HCT116 (cell line): ENCODE measurements around the gene KLC4. TPM values are rescaled to one million over a fixed set of nuclear protein-coding genes. Genes with fewer than 3 reads are reported as not detected.
A peak's percentile ranks its signal among the peaks of the same experiment; 100 is the strongest.

Experiments used
- ATAC-seq: fragments of 200-7000 bp; cut with Tn5 transposase; 2 replicates; pipeline ENCODE4 v1.9.1; 2020; ENCODE audit warnings: mild to moderate bottlenecking, moderate library complexity
- BruUV-seq: library from RNA; stranded (reverse); fragments of 400-500 nt; replicated peaks from 2 replicates; lab custom pipeline; 2021; lab: Mats Ljungman, UMichigan
- CTCF ChIA-PET: fragments of 300-600 bp; sonication (Branson Sonifier 250); formaldehyde crosslinking; loops from one replicate; lab custom pipeline; 2021; ENCODE audit warnings: antibody characterized with exemption; lab: Charles Lee
- POLR2A ChIA-PET: fragments of 300-600, 350-600 bp; sonication (Branson Sonifier 250); formaldehyde crosslinking; loops from one replicate; lab custom pipeline; 2021; ENCODE audit warnings: antibody characterized with exemption; lab: Charles Lee
- RAD21 ChIA-PET, 2 experiments: fragments of 300-600 bp; sonication (Branson Sonifier 250); formaldehyde crosslinking; loops; one replicate each; lab custom pipeline; 2023; ENCODE audit warnings: low total read pairs in 2 of 2; ENCODE audit not compliant: uncharacterized antibody in 2 of 2, unreplicated experiment in 2 of 2, low non-redundant PET in 1 of 2; lab: Charles Lee
- DNase-seq: peaks from one replicate; pipeline ENCODE4 v3.0.0-alpha.2; 2010; ENCODE audit warnings: low read depth, low spot score
- H2AFZ ChIP-seq: fragments of 200-600 bp; shearing (Covaris generic), sonication (generic); 2 replicates; pipeline ENCODE4 v1.6.1; 2017; ENCODE audit warnings: low read depth, mixed run types, mixed read lengths, antibody characterized with exemption, low read length; ENCODE audit not compliant: poor library complexity, severe bottlenecking
- H3K27ac ChIP-seq: 2 replicates; pipeline ENCODE4 v1.5.1; 2012; ENCODE audit warnings: low read depth, low read length
- H3K27me3 ChIP-seq: fragments of 200-600 bp; sonication (generic); 2 replicates; pipeline ENCODE4 v1.6.1; 2016; ENCODE audit warnings: mixed run types, low read length, mixed read lengths; ENCODE audit not compliant: insufficient read depth
- H3K36me3 ChIP-seq, 2 experiments: fragments of 200-500 bp in 1 of 2; fragments of 200-600 bp in 1 of 2; sonication (Bioruptor generic) in 1 of 2; sonication (generic) in 1 of 2; 2 replicates each; pipeline versions ENCODE4 v1.5.1 to v1.6.1; 2014 to 2016; ENCODE audit warnings: low read length in 2 of 2, inconsistent platforms in 1 of 2, mixed read lengths in 1 of 2, mixed run types in 1 of 2; ENCODE audit not compliant: insufficient read depth in 2 of 2, control insufficient read depth in 1 of 2
- H3K4me1 ChIP-seq, 2 experiments: fragments of 200-600 bp in 1 of 2; sonication (generic) in 1 of 2; 2 replicates each; pipeline versions ENCODE4 v1.5.1 to v1.6.1; 2012 to 2017; ENCODE audit warnings: low read length in 2 of 2, inconsistent platforms in 1 of 2, mild to moderate bottlenecking in 1 of 2, mixed read lengths in 1 of 2, mixed run types in 1 of 2, moderate library complexity in 1 of 2; ENCODE audit not compliant: insufficient read depth in 2 of 2, control insufficient read depth in 1 of 2
- H3K4me2 ChIP-seq: fragments of 200-600 bp; sonication (generic); 2 replicates; pipeline ENCODE4 v1.6.1; 2017; ENCODE audit warnings: mixed run types, low read length, mixed read lengths
- H3K4me3 ChIP-seq, 2 experiments: fragments of 200-600 bp in 1 of 2; sonication (generic) in 1 of 2; replicated peaks in 1 of 2; 2 replicates each; pipeline ENCODE4 v1.5.1; 2011 to 2016; ENCODE audit warnings: low read length in 2 of 2, control low read depth in 1 of 2, low read depth in 1 of 2, mild to moderate bottlenecking in 1 of 2, mixed read lengths in 1 of 2, mixed run types in 1 of 2
- H3K79me2 ChIP-seq: fragments of 200-600 bp; sonication (generic); 2 replicates; pipeline ENCODE4 v1.6.1; 2017; ENCODE audit warnings: mild to moderate bottlenecking, mixed run types, low read length, moderate library complexity, mixed read lengths; ENCODE audit not compliant: insufficient read depth
- H3K9ac ChIP-seq: fragments of 200-600 bp; sonication (generic); 2 replicates; pipeline ENCODE4 v1.6.1; 2016; ENCODE audit warnings: low read length, mixed read lengths
- H3K9me2 ChIP-seq: fragments of 200-600 bp; sonication (generic), shearing (Covaris generic); 2 replicates; pipeline ENCODE4 v1.6.1; 2017; ENCODE audit warnings: mixed run types, mild to moderate bottlenecking, moderate library complexity; ENCODE audit not compliant: insufficient read depth
- H3K9me3 ChIP-seq, 2 experiments: fragments of 200-500 bp in 1 of 2; fragments of 200-600 bp in 1 of 2; sonication (Bioruptor generic) in 1 of 2; sonication (generic) in 1 of 2; 2 replicates each; pipeline ENCODE4 v1.6.1; 2014 to 2017; ENCODE audit warnings: low read length in 2 of 2, mixed read lengths in 2 of 2, inconsistent platforms in 1 of 2, low read depth in 1 of 2, mild to moderate bottlenecking in 1 of 2, mixed run types in 1 of 2, moderate library complexity in 1 of 2; ENCODE audit not compliant: control insufficient read depth in 1 of 2, insufficient read depth in 1 of 2
- H4K20me1 ChIP-seq: fragments of 200-600 bp; sonication (generic), shearing (Covaris generic); 2 replicates; pipeline ENCODE4 v1.6.1; 2017; ENCODE audit warnings: mixed run types, mild to moderate bottlenecking, moderate library complexity; ENCODE audit not compliant: insufficient read depth
- ATF3 ChIP-seq: IDR thresholded peaks from 2 replicates; pipeline ENCODE4 v1.6.1; 2012
- CBX3 ChIP-seq: IDR thresholded peaks from 2 replicates; pipeline ENCODE4 v1.6.1; 2012; ENCODE audit warnings: low read depth
- CEBPB ChIP-seq: IDR thresholded peaks from 2 replicates; pipeline ENCODE4 v1.6.1; 2012; ENCODE audit warnings: low read depth
- EGR1 ChIP-seq: IDR thresholded peaks from 2 replicates; pipeline ENCODE4 v1.6.1; 2012; ENCODE audit warnings: low read depth
- EZH2 ChIP-seq: fragments of 200-600 bp; sonication (generic); IDR thresholded peaks from 2 replicates; pipeline ENCODE4 v1.6.1; 2017; ENCODE audit warnings: antibody characterized with exemption, mixed run types
- JUND ChIP-seq: IDR thresholded peaks from 2 replicates; pipeline ENCODE4 v1.6.1; 2012
- MAX ChIP-seq: IDR thresholded peaks from 2 replicates; pipeline ENCODE4 v1.6.1; 2012
- POLR2A ChIP-seq: IDR thresholded peaks from 2 replicates; pipeline ENCODE4 v1.7.0; 2011; ENCODE audit warnings: borderline replicate concordance; ENCODE audit not compliant: insufficient read depth, insufficient read length; ENCODE audit errors: extremely low read depth
- RAD21 ChIP-seq: IDR thresholded peaks from 2 replicates; pipeline ENCODE4 v1.6.1; 2012; ENCODE audit warnings: low read depth, mild to moderate bottlenecking
- SIN3A ChIP-seq: IDR thresholded peaks from 2 replicates; pipeline ENCODE4 v1.6.1; 2012; ENCODE audit warnings: low read depth
- SRF ChIP-seq: IDR thresholded peaks from 2 replicates; pipeline ENCODE4 v1.6.1; 2012; ENCODE audit warnings: low read depth
- TCF7L2 ChIP-seq: IDR thresholded peaks from 2 replicates; pipeline ENCODE4 v1.7.0; 2011; ENCODE audit warnings: borderline replicate concordance, inconsistent platforms; ENCODE audit not compliant: insufficient read depth, insufficient read length; ENCODE audit errors: extremely low read depth
- ZBTB33 ChIP-seq: IDR thresholded peaks from 2 replicates; pipeline ENCODE4 v1.6.1; 2011; ENCODE audit warnings: mild to moderate bottlenecking, low read length, moderate library complexity; ENCODE audit not compliant: insufficient replicate concordance; ENCODE audit errors: extremely low read depth
- ZFX ChIP-seq: fragments of 450-650 bp; IDR thresholded peaks from 2 replicates; pipeline ENCODE4 v1.6.1; 2017
- ZNF274 ChIP-seq: fragments of 200-500 bp; sonication (Bioruptor generic); IDR thresholded peaks from 2 replicates; pipeline ENCODE4 v1.6.1; 2014; ENCODE audit warnings: mild to moderate bottlenecking, low read depth, low read length, inconsistent platforms
- intact Hi-C: fragments of 100-400 bp; cut with micrococcal nuclease; formaldehyde crosslinking; loops from 2 replicates; pipeline ENCODE4 v1.10.0; 2022
- total RNA-seq: library from RNA; stranded (reverse); gene quantifications from one replicate; pipeline ENCODE4 v1.2.1, GENCODE V29; 2021; ENCODE audit not compliant: unreplicated experiment

The KLC4 gene
- total RNA-seq, 1 experiment from 2014 or later, result 16.2 TPM

- no peak overlapping the region for H2AFZ ChIP-seq
- no peaks in the 10 kb centered on the region for H4K20me1 ChIP-seq
- H3K36me3 ChIP-seq, result peaks cover 5 to 25% of the 10 kb centered on the region in 2 experiments; a peak in 2 of 4 replicates
- H3K4me1 ChIP-seq, result peaks cover 12 to 31% of the 10 kb centered on the region in 2 experiments; a peak in 3 of 4 replicates
- ChIA-PET POLR2A (interaction anchor here (0.6 to 1.7 kb wide), 7 partner anchors 14 to 120 kb away, joined by 3 to 10 read pairs (median 5); partner anchors contain the start of genes KLHDC3, MEA1, PPP2R5D and PTK7), RAD21 (interaction anchor here (0.8 to 1.0 kb wide), 2 partner anchors 22 to 89 kb away, joined by 3 read pairs; no protein-coding TSS in a partner anchor)
- ATAC-seq, result no peak
- BruUV-seq, result TSS peak; percentile 99
- DNase-seq, result no peak
- no peaks in the 10 kb centered on the region for H3K9me2 ChIP-seq
- H3K27me3 ChIP-seq, result no peaks in the 10 kb centered on the region
- peak overlapping the region; percentile 99 for H3K4me2 ChIP-seq
- peaks cover 44% of the 10 kb centered on the region for H3K79me2 ChIP-seq
- peak overlapping the region; percentile 98 for H3K9ac ChIP-seq
- no peaks in the 10 kb centered on the region for H3K9me3 ChIP-seq
- peak overlapping the region; percentile 98 for H3K27ac ChIP-seq
- no peak for TF ChIP-seq EZH2
- TF ChIP-seq POLR2A, result no peak
- no peak for TF ChIP-seq CEBPB
- TF ChIP-seq, all 23 proteins: peak for 0
- peak overlapping the region; percentile 97 for H3K4me3 ChIP-seq
- intact Hi-C loops, result no loop called here
- CTCF ChIA-PET, result interaction anchor here (1.5 kb wide), 1 partner anchor 89 kb away, joined by 5 read pairs; no protein-coding TSS in a partner anchor
Observed at GRCh38 chr6:43054206-43054943, 5.1 kb upstream of the KLC4 start.

- Histone ChIP-seq H4K20me1 (no peaks in the 10 kb centered on the region), H3K27ac (no peak overlapping the region), H3K4me3 (no peak overlapping the region), H3K36me3 (peaks cover 0 to 19% of the 10 kb centered on the region in 2 experiments; a peak in 1 of 4 replicates), H3K79me2 (peaks cover 44% of the 10 kb centered on the region), H3K9me3 (no peaks in the 10 kb centered on the region), H3K4me1 (peaks cover 13 to 41% of the 10 kb centered on the region in 2 experiments; a peak in 3 of 4 replicates), H2AFZ (no peak overlapping the region), H3K4me2 (no peak overlapping the region), H3K9ac (no peak overlapping the region), H3K9me2 (no peaks in the 10 kb centered on the region), H3K27me3 (no peaks in the 10 kb centered on the region)
- BruUV-seq, result no TSS peak
- ATAC-seq, result no peak
- DNase-seq, result no peak
- intact Hi-C loops, result loop anchor here (5.0 kb wide), 3 partner anchors 44 to 116 kb away; partner anchors contain the start of genes KLHDC3, MEA1 and SRF
- POLR2A ChIA-PET, result interaction anchor here (1.2 kb wide), 1 partner anchor 42 kb away, joined by 4 read pairs; the partner anchor contains the start of genes KLHDC3 and MEA1
- RAD21 ChIA-PET, result no interaction called here
- CTCF ChIA-PET, result no interaction called here
- TF ChIP-seq ZBTB33 (no peak), TCF7L2 (no peak), ATF3 (no peak), CBX3 (no peak), JUND (no peak), RAD21 (no peak), EGR1 (no peak), ZFX (no peak), SRF (no peak), SIN3A (no peak), ZNF274 (no peak), MAX (no peak), EZH2 (no peak)
Observed at GRCh38 chr6:43055966-43056365, 3.5 kb upstream of the KLC4 start.
